Central memory CD8-positive, alpha-beta T cell (primary cell): ENCODE results near the gene COPB2.
"Not testable (repeated sequence)": the region's sequence is repeated elsewhere in the genome, so short reads cannot be mapped to it uniquely, and the experiment has no call there.

Source experiments
- ATAC-seq: fragments of 150-1000 bp; cut with Tn5 transposase; replicated peaks from 2 replicates; pipeline ENCODE4 v1.10.0; 2022; ENCODE audit warnings: mild to moderate bottlenecking, moderate FRiP score, moderate number of reproducible peaks; ENCODE audit not compliant: poor library complexity, severe bottlenecking; ENCODE audit errors: extremely low read depth
- DNase-seq, 2 donors: peaks; one replicate each; pipeline ENCODE4 v3.0.0; 2021; ENCODE audit warnings: low spot score in 2 of 2
- H3K27ac Mint-ChIP-seq: one replicate; pipeline ENCODE4 v1.8.0; 2022; ENCODE audit warnings: low read depth, mild to moderate bottlenecking, moderate library complexity, mixed read lengths
- H3K27me3 Mint-ChIP-seq: one replicate; pipeline ENCODE4 v1.8.0; 2022; ENCODE audit warnings: mixed read lengths
- H3K36me3 Mint-ChIP-seq: one replicate; pipeline ENCODE4 v1.8.0; 2022; ENCODE audit warnings: mild to moderate bottlenecking, moderate library complexity, mixed read lengths; ENCODE audit not compliant: insufficient read depth
- H3K4me1 Mint-ChIP-seq: one replicate; pipeline ENCODE4 v1.8.0; 2022; ENCODE audit warnings: mixed read lengths
- H3K4me3 Mint-ChIP-seq: one replicate; pipeline ENCODE4 v1.8.0; 2022; ENCODE audit warnings: mild to moderate bottlenecking, moderate library complexity, mixed read lengths
- H3K9me3 Mint-ChIP-seq: one replicate; pipeline ENCODE4 v1.8.0; 2022; ENCODE audit warnings: mixed read lengths

The COPB2 gene

GRCh38 chr3:139414608-139415224, 25.3 kb upstream of the COPB2 start:
- peaks cover 34% of the 10 kb centered on the region for H3K27me3 Mint-ChIP-seq
- H3K27ac Mint-ChIP-seq = no peak overlapping the region
- no peak overlapping the region for H3K4me3 Mint-ChIP-seq
- DNase-seq = no peak
- H3K9me3 Mint-ChIP-seq = peaks cover 50% of the 10 kb centered on the region
- no peak for ATAC-seq
- H3K36me3 Mint-ChIP-seq = peaks cover 1% of the 10 kb centered on the region
- no peaks in the 10 kb centered on the region for H3K4me1 Mint-ChIP-seq

- H3K4me1 Mint-ChIP-seq, ATAC-seq, DNase-seq, H3K36me3 Mint-ChIP-seq, H3K27ac Mint-ChIP-seq, H3K4me3 Mint-ChIP-seq: not testable (repeated sequence)
- Mint-ChIP-seq H3K27me3 (peaks cover 34% of the 10 kb centered on the region), H3K9me3 (peaks cover 60% of the 10 kb centered on the region)
Measured at GRCh38 chr3:139412891-139413290, 23.4 kb upstream of the COPB2 start.

- not testable (repeated sequence) for H3K4me1 Mint-ChIP-seq, H3K27ac Mint-ChIP-seq, H3K4me3 Mint-ChIP-seq, DNase-seq, ATAC-seq, H3K36me3 Mint-ChIP-seq
- Mint-ChIP-seq H3K9me3 (peaks cover 25% of the 10 kb centered on the region), H3K27me3 (peaks cover 11% of the 10 kb centered on the region)
Measured at GRCh38 chr3:139401155-139401554, 11.7 kb upstream of the COPB2 start.

- DNase-seq (no peak), ATAC-seq (no peak)
- Mint-ChIP-seq H3K36me3 (no peaks in the 10 kb centered on the region), H3K27me3 (no peaks in the 10 kb centered on the region), H3K4me1 (no peaks in the 10 kb centered on the region), H3K9me3 (peaks cover 3% of the 10 kb centered on the region), H3K4me3 (no peak overlapping the region), H3K27ac (no peak overlapping the region)
Measured at GRCh38 chr3:139396707-139397106, 7.3 kb upstream of the COPB2 start.

GRCh38 chr3:139394116-139394515, 4.7 kb upstream of the COPB2 start:
- Mint-ChIP-seq H3K9me3 (no peaks in the 10 kb centered on the region), H3K4me3 (no peak overlapping the region), H3K4me1 (peaks cover 13% of the 10 kb centered on the region), H3K27me3 (no peaks in the 10 kb centered on the region), H3K36me3 (peaks cover 10% of the 10 kb centered on the region), H3K27ac (no peak overlapping the region)
- no peak for ATAC-seq
- no peak for DNase-seq

DNA sequence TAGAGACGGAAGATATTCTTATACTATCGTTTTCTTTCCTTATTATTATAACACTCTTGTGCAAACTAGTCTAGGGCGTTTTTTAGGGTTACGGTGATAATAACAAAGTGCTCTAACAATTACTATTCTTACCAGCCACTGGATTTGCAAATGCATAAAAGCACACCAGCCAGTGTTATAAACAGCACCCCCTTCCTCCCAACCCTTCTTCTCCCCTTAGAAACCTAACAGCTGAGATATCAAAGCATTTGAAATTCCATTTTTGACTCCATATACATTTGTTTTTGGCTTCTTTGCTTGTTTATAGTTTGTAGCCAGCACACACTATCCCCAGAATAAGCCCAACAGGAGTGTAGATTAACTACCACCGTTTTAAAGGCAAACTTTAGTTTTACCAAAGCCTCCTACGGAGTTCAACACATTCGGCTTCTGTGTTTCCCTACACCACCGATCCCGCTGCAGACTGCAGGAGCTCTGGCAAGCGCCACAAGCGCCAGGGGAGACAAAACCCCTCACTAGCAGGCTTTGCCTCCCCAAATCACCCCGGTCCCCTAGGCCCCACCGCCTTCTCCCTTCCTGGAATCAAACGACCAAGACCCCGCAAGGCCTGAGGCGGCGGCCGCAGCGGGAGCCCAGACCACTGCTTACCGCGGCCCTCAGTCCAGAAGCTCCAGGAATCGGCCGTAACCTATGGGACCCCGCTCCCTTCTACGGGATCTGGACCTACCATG, 461 bp downstream of the COPB2 start:
- Mint-ChIP-seq H3K27ac (peak overlapping the region; percentile 99), H3K27me3 (no peaks in the 10 kb centered on the region), H3K4me3 (peak overlapping the region; percentile 86), H3K9me3 (no peaks in the 10 kb centered on the region), H3K36me3 (peaks cover 18% of the 10 kb centered on the region), H3K4me1 (peaks cover 43% of the 10 kb centered on the region)
- DNase-seq (no peak), ATAC-seq (peak; percentile 45)

- H3K36me3 Mint-ChIP-seq = peaks cover 18% of the 10 kb centered on the region
- peak overlapping the region; percentile 86 for H3K4me3 Mint-ChIP-seq
- peaks cover 43% of the 10 kb centered on the region for H3K4me1 Mint-ChIP-seq
- ATAC-seq (no peak), DNase-seq (no peak)
- no peaks in the 10 kb centered on the region for H3K27me3 Mint-ChIP-seq
- H3K9me3 Mint-ChIP-seq = no peaks in the 10 kb centered on the region
- H3K27ac Mint-ChIP-seq = peak overlapping the region; percentile 57
Measured at GRCh38 chr3:139388077-139388476, 1.4 kb downstream of the COPB2 start.

DNA sequence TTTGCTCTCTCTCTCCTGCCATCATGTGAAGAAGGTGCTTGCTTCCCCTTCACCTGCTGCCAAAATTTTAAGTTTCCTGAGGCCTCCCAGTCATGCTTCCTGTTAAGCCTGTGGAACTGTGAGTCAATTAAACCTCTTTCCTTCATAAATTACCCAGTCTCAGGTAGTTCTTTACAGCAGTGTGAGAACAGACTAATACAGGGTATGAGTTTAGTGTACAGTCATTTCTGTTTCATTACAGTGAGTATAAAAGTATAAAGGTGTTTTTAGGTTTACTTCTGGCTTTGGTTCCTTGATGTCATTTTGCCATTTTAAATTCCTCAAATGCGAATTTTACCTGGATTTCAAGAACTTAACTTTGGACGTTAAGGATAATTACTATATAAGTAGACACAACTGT, 7.2 kb downstream of the COPB2 start:
- not testable (repeated sequence) for DNase-seq, H3K27me3 Mint-ChIP-seq, H3K4me3 Mint-ChIP-seq, H3K9me3 Mint-ChIP-seq, ATAC-seq, H3K27ac Mint-ChIP-seq
- H3K4me1 Mint-ChIP-seq = peaks cover 35% of the 10 kb centered on the region
- peaks cover 35% of the 10 kb centered on the region for H3K36me3 Mint-ChIP-seq

DNA sequence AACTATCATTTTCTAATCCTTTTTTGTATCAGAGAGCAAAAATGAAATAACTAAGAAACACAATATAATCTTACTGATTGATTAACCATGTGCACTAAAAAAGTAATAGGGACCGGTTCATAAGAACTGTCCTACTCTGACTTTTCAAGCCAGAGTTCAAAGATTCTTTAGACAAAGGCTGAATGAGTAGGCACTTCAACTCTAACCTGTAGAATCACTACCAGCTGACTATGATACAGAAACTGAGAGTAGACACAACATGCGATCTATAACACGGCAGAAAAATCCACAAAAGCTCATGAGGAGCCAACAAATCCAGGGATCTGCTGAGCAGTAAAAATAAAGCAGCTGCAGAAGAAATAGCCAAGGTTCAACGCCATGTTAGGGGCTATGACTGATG, 8.9 kb downstream of the COPB2 start:
- Mint-ChIP-seq H3K36me3 (peaks cover 39% of the 10 kb centered on the region), H3K27me3 (no peaks in the 10 kb centered on the region), H3K4me3 (no peak overlapping the region), H3K9me3 (no peaks in the 10 kb centered on the region), H3K27ac (peak overlapping the region; percentile 63), H3K4me1 (peaks cover 24% of the 10 kb centered on the region)
- DNase-seq (no peak), ATAC-seq (no peak)

DNA sequence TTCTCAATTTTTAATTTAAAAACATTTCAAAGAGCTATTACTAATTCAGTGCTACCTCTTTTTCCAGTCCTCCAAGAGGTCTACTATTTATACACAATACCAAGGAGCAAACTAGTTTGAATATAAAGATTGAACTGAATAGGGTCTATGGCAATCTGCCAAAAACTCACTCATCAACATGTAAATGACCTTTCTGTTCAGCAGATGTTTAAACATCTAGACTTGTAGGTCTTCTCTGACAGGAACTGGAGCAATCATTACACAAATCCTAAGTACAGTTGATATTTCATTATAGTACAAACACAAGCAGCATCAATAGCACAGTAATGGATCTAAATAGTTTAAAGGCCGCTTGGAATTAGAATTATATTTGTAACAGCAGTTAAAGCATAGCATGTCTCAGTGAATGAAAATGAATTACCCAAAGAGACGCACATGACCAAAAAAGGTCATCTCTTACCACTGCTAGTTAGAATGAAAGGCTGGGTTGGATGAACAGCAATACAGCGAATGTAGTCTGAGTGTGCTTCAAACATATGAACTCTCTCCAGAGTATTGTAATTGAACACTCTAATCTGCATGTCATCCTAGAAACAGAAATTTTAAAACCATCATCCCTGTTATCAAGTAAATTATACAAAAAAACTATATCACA, 10.7 kb downstream of the COPB2 start:
- no peak for ATAC-seq
- Mint-ChIP-seq H3K9me3 (no peaks in the 10 kb centered on the region), H3K27me3 (no peaks in the 10 kb centered on the region)

DNA sequence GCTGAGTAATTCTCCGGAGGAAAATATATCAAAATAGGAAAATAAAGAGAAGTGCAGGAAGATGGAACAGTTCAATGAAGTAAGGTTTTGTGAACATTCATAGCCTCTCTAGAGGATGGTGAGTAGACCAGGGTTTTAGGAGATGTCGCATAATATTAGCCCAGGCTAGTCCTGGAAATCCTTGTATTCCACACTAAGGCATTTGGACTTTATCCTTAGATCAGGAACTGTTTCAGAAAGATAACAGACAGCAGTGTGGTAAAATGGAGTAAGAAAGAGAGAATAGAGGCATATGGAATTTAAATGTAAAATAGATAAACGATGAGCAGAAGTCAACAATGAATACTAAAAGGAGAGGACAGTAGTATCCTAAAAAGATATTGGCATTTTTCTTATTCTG, 12.1 kb downstream of the COPB2 start:
- peaks cover 64% of the 10 kb centered on the region for H3K36me3 Mint-ChIP-seq
- DNase-seq (no peak), ATAC-seq (no peak)
- no peak overlapping the region for H3K4me3 Mint-ChIP-seq
- H3K27me3 Mint-ChIP-seq = no peaks in the 10 kb centered on the region
- H3K4me1 Mint-ChIP-seq = peaks cover 24% of the 10 kb centered on the region
- H3K27ac Mint-ChIP-seq = peak overlapping the region; percentile 64
- H3K9me3 Mint-ChIP-seq = no peaks in the 10 kb centered on the region

More for the DNA sequence above, 10.7 kb downstream of the COPB2 start:
- Mint-ChIP-seq H3K4me1 (peaks cover 24% of the 10 kb centered on the region), H3K36me3 (peaks cover 55% of the 10 kb centered on the region), H3K4me3 (no peak overlapping the region), H3K27ac (no peak overlapping the region)
- DNase-seq = no peak

DNA sequence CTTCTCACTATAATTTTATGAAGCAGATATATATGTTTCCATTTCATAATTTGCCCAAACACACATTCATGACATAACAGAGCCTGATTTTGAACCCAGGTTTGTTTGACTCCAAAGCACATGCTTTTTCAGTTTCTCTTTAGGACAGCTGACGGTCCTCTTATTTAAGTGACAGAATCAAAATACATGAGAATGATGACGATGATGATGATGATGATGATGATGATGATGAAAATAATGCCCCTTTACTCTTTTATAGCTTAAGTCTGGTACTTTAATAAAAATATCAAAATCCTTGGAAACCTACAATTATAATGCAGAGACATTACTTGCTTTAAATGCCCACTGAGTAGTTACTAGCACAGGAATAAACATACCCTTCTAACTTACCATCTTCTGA, 15.3 kb downstream of the COPB2 start:
- H3K36me3 Mint-ChIP-seq = peaks cover 73% of the 10 kb centered on the region
- H3K27ac Mint-ChIP-seq = no peak overlapping the region
- no peaks in the 10 kb centered on the region for H3K9me3 Mint-ChIP-seq

DNA sequence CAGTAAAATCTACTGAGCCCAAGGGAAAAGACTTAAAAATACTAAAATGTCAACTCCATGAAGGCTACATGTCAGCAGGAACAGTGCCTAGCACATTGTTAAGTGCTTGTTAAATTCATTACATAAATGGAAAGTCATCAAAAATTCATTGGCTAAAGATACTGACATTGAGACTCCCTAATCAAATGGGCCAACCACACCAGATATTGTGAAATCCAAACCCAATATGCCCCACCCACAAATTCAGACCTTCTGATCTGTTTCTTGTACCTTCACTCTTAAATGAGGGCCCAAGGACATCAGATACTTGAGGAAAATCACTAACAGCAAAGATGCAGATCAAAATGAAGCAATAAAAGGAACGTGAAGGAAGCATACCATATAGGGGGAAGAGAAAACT, 24.9 kb downstream of the COPB2 start:
- H3K36me3 Mint-ChIP-seq = peaks cover 72% of the 10 kb centered on the region
- H3K4me1 Mint-ChIP-seq = peaks cover 18% of the 10 kb centered on the region
- H3K9me3 Mint-ChIP-seq = no peaks in the 10 kb centered on the region
- ATAC-seq (no peak), DNase-seq (no peak)
- H3K27me3 Mint-ChIP-seq = no peaks in the 10 kb centered on the region
- peak overlapping the region; percentile 1 for H3K27ac Mint-ChIP-seq
- no peak overlapping the region for H3K4me3 Mint-ChIP-seq

More for the DNA sequence above, 15.3 kb downstream of the COPB2 start:
- no peak overlapping the region for H3K4me3 Mint-ChIP-seq
- no peaks in the 10 kb centered on the region for H3K27me3 Mint-ChIP-seq
- DNase-seq (no peak), ATAC-seq (no peak)
- peaks cover 9% of the 10 kb centered on the region for H3K4me1 Mint-ChIP-seq
